ENCODE results near the gene HIPK4.
"Not testable (repeated sequence)": the region's sequence is repeated elsewhere in the genome, so short reads cannot be mapped to it uniquely, and the experiment has no call there.

HIPK4 gene

GRCh38 chr19:40393894-40394815 lies 4.2 kb upstream of the HIPK4 start:
- no peak for DNase-seq (ENCODE audit: low read depth)

DNA sequence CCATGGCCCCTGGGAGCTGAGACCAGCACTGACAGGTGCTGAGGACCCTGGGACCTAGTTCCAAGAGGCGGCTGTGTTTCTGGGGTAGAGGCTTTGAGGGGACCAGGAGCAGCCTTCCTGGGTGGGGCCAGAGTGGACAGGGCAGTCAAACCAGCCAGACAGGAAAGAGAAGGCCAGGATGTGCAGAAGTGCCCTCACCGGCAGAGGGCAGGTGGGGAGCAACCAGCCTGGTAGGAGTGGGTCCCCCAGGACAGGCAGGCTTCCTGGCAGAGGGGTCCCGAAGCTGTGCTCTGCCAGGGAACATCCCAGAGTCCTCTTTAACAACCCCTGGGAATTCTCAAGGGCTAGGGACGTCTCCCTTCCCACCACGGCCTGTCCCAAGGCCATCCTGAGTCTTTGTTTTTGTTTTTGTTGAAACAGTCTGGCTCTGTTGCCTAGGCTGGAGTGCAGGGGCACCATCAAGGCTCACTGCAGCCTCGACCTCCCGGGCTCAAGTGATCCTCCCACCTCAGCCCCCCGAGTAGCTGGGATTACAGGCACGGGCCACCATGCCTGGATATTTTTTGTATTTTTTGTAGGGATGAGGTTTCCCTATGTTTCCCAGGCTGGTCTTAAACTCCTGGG lies 3.0 kb upstream of the HIPK4 start:
- no peak for DNase-seq (ENCODE audit: low read depth)

- no peak for DNase-seq (ENCODE audit: low read depth)
These were observed 2.1 kb upstream of the HIPK4 start for GRCh38 chr19:40392123-40392522.

GRCh38 chr19:40389404-40390083 lies 437 bp downstream of the HIPK4 start:
- no peak for DNase-seq (ENCODE audit: low read depth)

DNA sequence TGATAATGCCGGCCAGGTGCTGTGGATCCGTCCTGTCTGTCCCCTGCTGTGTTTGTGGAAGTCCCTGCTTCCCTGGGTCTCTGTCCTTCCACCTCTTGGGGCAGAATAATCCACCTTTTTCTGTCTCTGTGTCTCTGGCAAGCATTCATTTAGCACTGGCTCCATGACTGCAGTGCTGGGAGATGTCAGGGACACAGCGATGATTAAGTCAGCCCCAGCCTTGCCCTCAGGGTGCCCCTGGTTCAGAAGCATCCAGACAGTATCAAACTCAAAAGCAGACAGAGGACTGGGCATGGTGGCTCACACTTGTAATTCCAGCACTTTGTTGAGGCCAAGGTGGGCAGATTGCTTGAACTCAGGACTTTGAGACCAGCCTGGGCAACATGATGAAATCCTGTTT lies 1.5 kb downstream of the HIPK4 start:
- DNase-seq (ENCODE audit: low read depth): no peak

DNA sequence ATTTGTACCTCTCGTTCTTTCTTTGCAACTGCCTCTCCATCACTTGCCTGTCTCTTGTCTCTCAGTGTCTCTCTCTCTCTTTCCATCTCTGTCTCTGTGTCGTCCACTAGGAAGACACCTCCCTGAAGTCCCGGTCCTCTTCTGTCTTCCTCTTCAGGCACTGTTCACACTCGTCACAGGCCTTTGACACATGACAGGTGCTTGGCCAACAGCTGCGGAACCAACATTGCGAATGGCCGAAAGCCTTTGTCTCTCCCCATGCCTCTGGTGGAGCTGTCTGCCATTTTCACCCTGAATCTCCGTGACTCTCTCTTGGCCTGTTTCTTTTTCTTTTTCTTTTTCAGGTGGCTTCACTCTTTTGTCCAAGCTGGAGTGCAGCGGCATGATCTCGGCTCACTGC lies 2.8 kb downstream of the HIPK4 start:
- no peak for DNase-seq (ENCODE audit: low read depth)

DNA sequence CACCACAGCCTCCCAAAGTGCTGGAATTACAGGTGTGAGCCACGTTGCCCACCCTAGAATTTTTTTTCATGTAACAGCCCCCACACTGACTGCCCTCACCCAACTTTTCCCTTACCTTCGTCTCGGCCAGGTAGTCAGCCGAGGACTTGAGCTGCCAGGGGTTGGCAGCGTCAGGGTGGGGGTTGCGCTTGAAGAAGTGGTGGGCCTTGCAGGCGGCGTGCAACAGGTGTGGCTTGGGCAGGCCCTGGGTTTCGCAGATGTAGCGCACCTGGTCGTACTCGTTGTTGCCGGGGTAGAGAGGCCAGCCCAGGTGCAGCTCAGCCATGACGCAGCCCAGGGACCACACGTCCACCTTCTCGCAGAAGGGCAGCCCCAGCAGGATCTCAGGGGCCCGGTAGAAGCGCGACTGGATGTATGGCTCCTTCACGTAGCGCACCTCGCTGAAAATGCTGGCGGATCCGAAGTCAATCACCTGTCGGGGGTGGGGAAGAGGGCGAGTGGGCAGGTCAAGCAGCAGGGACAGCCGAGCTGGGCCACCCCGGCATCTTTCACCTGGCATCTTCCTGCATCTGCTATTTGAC lies 6.2 kb downstream of the HIPK4 start:
- no peak for DNase-seq (ENCODE audit: low read depth)

DNA sequence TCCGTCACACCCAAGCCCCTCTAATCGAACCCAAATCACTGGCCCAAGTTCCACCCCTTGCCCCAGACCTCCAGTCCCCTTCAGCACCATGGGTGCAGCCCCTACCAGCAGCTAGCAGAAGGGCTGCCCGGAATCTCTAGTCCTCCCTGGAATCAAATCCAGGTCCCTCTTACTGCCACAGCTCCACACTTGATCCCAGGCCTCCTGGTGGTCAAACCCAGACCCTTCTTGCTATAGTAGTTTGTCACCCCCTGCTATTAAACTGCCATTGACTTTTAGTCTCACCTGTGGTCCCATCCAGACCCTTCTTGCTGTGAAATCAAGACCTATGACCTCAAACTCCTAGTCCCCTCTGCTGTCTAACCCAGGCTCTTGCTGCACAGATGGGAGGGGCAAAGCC lies 8.7 kb downstream of the HIPK4 start:
- DNase-seq (ENCODE audit: low read depth): no peak

- no peak for DNase-seq (ENCODE audit: low read depth)
These were observed 9.6 kb downstream of the HIPK4 start for GRCh38 chr19:40380199-40381037.

DNA sequence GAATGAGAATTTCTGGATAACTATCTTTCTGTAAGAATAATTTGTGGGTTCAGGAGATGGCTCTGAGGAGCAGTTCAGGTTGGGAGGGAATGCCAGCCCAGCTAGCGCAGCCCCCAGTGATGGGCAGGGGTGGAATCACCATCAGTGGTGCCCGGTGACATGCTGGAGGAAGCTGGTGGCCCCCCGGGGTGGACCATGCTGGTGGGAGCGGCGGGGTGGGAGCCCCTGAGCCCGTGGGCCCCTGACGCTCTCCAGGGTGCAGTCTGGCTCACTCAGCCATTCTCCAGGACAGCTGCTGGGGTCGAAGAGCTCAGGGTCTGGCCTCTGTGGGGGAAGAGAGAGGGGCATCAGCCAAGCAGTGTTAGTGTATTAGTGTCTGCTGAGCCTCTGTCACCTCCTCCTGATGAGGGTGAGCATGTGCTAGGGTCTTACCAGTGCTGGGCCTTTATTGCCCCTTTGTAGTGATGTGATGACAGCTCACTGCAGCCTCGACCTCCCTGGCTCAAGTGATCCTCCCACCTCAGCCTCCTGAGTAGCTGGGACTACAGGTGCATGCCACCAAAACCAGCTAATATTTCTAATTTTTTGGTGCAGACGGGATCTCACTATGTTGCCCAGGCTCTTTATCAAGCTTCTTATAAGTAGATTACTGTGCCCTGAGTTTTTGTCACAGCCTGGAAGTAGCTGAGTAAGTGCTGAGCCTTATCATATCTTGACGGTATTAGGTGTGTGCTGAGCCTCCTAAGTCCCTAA lies 10.4 kb downstream of the HIPK4 start:
- DNase-seq (ENCODE audit: low read depth): no peak

DNA sequence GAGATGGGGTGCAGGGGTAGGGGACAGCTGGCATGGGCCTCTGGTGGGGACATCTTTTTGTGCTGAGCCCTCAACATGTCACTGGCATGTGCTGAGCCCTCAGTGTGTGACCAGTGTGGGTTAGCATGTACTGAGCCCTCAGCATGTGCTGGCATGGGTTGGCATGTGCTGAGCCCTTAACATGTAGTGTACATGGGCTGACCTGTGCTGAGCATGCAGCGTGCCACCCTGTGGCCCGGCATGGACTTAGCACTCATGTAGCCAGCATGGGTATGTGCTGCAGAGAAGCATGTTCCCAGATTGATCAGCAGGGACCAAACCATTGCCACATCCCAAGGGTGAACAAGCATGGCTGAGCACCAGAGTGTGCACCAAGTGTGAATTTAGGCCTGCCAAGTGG lies 11.5 kb downstream of the HIPK4 start:
- no peak for DNase-seq (ENCODE audit: low read depth)

- no peak for DNase-seq (ENCODE audit: low read depth)
These were observed 12.1 kb downstream of the HIPK4 start for GRCh38 chr19:40377876-40378385.

- DNase-seq (ENCODE audit: low read depth): no peak
These were observed 13.6 kb downstream of the HIPK4 start for GRCh38 chr19:40376286-40376862.

GRCh38 chr19:40374084-40374483 lies 15.9 kb downstream of the HIPK4 start:
- no peak for DNase-seq (ENCODE audit: low read depth)

GRCh38 chr19:40371802-40372122 lies 18.2 kb downstream of the HIPK4 start:
- DNase-seq (ENCODE audit: low read depth): no peak

DNA sequence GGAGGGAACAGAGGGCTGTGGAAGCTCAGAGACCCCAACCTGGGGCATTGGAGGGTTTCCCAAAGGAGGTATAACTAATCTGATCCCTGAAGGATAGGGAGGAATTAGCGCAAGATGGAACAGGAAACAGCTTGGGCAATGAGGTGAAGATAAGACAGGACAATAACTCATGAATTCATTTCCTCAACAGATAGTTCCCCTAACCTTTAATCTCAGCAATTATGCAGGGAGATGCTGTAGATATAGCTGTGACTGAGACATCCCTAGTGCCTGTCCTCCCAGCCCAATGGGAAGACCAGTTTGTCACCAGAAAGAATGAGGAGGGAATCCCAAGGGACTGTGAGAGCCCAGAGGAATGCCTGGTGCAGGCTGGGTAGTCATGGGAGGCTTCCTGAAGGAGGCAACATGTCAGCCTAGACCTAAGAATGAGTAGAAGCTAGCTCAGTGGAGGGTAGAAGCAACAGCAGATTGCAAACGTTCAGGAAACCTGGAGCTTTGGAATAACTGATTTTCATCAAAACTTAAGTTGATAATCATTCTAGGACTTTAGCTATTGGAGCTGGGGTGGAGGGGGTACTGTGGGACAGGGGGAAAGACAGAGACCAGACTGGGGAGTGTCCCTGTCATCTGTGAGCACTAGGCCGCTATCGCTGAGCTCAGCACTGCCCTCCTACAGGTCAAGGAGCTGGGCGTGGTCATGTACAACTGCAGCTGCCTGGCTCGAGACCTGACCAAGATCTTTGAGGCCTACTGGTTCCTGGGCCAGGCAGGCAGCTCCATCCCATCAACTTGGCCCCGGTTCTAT lies 18.8 kb downstream of the HIPK4 start:
- DNase-seq (ENCODE audit: low read depth): no peak

DNA sequence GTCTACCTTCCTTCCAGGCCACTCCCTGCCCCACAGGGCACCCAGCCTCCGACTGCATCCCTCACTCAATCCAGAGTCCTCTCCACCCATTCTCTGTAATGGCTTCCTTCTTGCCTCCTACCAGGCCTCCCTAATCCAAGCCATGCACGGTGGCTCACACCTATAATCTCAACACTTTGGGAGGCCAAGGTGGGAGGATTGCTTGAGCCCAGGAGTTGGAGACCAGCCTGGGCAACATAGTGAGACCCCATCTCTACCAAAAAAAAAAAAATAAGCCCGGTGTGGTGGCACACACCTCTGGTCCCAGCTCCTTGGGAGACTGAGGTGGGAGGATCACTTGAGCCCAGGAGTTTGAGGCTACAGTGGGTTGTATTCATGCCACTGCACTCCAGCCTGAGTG lies 19.7 kb downstream of the HIPK4 start:
- DNase-seq (ENCODE audit: low read depth): not testable (repeated sequence)

DNA sequence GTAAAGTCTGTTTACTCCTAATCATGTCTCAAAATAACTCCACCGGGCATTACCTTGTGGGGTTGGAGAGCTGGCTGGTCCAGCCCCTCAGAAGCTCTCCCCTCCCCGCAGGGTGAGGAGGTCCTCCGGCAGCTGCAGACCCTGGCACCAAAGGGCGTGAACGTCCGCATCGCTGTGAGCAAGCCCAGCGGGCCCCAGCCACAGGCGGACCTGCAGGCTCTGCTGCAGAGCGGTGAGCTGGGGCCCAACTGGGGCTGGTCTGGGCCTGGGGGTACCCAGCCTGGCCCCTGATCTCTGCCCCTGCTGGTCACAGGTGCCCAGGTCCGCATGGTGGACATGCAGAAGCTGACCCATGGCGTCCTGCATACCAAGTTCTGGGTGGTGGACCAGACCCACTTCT lies 20.2 kb downstream of the HIPK4 start:
- no peak for DNase-seq (ENCODE audit: low read depth)

DNA sequence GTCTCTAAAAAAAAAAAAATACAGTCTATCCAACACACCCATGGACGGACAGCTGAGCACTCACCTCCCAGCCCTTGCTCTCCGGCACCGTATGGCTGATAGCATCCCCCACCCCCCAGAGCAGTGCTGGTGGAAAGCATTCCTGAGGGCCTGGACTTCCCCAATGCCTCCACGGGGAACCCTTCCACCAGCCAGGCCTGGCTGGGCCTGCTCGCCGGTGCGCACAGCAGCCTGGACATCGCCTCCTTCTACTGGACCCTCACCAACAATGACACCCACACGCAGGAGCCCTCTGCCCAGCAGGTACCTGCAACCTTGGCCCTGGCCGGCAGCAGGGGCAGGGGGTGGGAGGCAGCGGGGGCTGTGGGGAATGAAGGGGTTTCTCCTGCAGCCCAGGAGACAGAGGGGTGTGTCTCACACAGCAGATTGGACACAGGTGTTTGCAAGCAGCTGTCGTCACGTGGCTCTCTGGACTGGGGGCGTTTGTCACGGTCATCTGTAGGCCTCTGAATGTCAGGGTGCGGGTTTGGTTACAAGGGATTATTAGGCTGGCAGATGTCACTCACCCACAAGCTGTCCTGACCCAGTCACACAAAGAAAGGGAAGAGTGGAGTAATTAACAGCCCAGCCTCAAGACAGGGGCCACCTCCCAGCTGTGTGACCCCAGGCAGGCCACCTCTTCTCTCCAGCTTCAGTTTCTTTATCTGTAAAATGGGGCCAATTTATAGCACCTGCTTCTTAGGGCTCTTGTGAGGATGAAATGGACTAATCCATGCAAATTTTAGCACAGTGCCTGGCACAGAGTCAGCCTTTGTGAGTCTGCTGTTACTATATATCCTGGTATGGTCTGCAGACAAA lies 22.2 kb downstream of the HIPK4 start:
- DNase-seq (ENCODE audit: low read depth): no peak
